OCI-LY3 (cell line): ENCODE data around the gene FGD3.

ENCODE experiments used
- EZH2phosphoT487 ChIP-seq: fragments of 200-600 bp; shearing (Covaris generic); IDR thresholded peaks from 2 replicates; pipeline ENCODE4 v1.6.1; 2018; ENCODE audit warnings: antibody characterized with exemption, mixed run types, low read depth
- TF ChIP-seq, protein P1 (sequence below): fragments of 200-600, 300-600 bp; sonication (generic); IDR thresholded peaks from 2 replicates; pipeline ENCODE4 v1.5.1; 2014; ENCODE audit warnings: antibody characterized with exemption, low read length, low read depth

DNA sequence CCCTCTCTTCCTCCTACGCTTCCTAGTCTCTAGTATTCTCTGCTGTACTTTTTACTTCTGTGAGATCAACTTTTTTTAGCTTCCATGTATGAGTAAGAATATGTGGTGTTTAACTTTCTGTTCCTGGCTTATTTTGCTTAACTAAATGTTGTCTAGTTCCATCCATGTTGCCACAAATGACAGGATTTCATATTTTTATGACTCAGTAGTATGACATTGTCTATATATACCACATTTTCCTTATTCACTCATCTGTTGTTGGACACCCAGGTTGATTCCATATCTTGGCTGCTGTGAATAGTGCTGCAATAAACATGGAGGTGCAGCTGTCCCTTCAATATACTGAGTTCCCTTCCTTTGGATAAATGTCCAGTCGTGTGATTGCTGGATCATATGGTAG, 34.8 kb downstream of the FGD3 start:
- TF ChIP-seq, protein P1, sequence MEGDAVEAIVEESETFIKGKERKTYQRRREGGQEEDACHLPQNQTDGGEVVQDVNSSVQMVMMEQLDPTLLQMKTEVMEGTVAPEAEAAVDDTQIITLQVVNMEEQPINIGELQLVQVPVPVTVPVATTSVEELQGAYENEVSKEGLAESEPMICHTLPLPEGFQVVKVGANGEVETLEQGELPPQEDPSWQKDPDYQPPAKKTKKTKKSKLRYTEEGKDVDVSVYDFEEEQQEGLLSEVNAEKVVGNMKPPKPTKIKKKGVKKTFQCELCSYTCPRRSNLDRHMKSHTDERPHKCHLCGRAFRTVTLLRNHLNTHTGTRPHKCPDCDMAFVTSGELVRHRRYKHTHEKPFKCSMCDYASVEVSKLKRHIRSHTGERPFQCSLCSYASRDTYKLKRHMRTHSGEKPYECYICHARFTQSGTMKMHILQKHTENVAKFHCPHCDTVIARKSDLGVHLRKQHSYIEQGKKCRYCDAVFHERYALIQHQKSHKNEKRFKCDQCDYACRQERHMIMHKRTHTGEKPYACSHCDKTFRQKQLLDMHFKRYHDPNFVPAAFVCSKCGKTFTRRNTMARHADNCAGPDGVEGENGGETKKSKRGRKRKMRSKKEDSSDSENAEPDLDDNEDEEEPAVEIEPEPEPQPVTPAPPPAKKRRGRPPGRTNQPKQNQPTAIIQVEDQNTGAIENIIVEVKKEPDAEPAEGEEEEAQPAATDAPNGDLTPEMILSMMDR: no peak
- no peak for TF ChIP-seq EZH2phosphoT487
